Sciatic nerve (tissue), 2 donors: ENCODE data around the gene CADPS. TPM values are rescaled to one million over a fixed set of nuclear protein-coding genes. Genes with fewer than 3 reads are reported as not detected.

Experiments
- ATAC-seq: fragments of 200-7000 bp; cut with Tn5 transposase; one replicate; pipeline ENCODE4 v1.9.1; 2020; ENCODE audit warnings: mild to moderate bottlenecking, moderate library complexity
- DNase-seq: peaks from one replicate; pipeline ENCODE4 v3.0.0-alpha.2; 2020; ENCODE audit warnings: low spot score
- intact Hi-C: fragments of 100-400 bp; cut with DNase I; formaldehyde crosslinking; loops from one replicate; pipeline ENCODE4 v1.14.2; 2022
- total RNA-seq: library from RNA; stranded (reverse); fragmentation: NEBNext Ultra II Directional; extraction: Animal tissue kit (Norgen Biotek cat#: 25700); gene quantifications from one replicate; pipeline ENCODE4 v1.2.1, GENCODE V29; 2021
- donor health status: DM: no; HTN: no; CAD: no.
- donor health status: DM: no; HTN: no; CAD: no.

CADPS gene
- total RNA-seq, 1 donor from 2014 or later, result 1.1 TPM

DNA sequence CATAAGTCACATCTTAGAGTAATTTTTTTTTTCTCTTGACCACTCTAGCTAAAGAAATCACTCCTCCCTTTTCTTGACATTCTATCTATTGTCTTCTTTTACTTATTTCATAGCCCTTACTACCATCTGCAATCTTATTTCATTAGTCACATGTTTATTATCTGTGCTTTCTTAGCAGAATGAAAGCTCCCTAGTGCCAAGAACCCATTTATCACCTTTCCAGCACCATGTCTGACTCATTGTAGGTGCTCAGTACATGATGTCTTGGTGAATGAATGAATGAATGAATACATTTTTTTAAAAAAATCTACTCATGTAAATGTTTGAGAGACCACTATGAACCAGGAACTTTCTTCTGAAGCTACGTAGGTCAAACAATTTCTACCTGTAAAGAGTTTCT lies 157.2 kb downstream of the CADPS start:
- ATAC-seq, result no peak
- DNase-seq, result no peak
- intact Hi-C loops, result no loop called here

DNA sequence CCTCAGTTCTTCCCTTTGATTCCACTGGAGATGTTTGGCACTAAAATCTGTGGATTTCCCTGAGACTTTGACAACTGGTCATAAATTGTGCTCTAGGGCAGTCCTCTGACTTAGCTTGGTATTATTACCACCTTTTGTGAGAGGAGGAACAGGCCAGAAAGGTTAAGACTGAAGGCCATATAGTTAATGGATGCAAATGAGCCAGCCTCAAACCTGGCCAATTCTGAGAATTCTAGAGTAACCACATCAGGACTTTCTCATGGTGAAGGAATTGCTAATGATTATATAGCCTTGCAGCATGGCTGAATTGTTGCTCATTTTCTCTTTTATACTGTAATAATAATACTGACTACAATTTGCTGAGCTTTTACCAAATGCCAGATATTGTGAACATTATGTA lies 162.5 kb downstream of the CADPS start:
- ATAC-seq, result no peak
- no peak for DNase-seq
- intact Hi-C loops, result no loop called here

DNA sequence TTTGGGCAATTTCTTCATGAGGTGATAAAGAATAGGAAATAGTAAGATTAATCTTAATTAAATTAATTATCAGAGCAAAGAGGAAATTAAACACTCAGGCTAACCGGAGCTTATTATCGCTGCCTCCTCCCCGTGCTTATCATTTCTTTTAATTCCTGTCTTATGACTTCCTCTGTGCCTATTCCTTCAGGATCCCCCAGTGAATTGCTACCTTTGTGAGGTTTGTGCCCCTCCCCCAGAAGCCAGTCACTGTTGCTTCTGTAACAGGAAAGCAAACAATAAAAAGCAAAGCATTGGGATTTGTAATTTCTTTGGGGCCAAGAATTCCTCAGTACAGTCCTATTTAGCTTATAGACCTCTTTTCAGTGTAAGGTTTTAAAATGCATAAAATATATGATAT lies 164.5 kb downstream of the CADPS start:
- ATAC-seq (no peak), DNase-seq (no peak)
- intact Hi-C loops, result no loop called here

DNA sequence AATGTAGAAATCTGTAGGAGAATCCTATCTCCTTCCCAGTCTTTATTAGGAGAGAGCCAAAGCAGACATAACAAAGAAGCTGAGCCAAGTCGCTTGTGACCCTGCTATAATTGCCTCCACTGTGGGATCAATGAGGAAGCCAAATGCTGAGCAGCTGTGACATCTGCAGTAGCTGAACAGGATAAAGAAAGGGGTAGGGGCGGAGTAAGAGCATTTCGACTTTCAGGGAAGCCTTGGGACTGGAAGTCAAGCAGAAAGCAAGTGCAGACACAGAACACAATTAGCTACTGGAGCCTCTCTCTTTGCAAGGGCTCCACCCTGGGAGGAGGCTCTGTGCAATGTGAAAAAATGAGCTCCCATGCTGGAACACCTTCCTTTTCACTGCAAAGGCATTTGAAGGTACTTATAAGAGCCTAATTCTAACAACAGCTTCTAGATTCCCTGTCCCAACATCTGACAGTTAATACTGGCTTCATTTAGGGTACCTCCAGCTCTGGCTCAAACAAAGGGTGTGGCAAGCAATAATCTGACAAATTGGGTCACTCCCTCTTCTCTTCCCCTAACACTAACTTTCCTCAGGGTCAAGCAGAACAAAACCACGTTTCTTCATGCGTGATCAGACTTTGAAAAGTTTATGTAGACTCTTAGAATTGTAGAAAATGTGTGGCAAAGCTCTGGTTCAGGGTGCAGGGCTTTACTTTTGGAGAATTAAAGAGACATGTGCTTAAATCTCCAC lies 166.4 kb downstream of the CADPS start:
- no peak for ATAC-seq
- intact Hi-C loops, result no loop called here

DNA sequence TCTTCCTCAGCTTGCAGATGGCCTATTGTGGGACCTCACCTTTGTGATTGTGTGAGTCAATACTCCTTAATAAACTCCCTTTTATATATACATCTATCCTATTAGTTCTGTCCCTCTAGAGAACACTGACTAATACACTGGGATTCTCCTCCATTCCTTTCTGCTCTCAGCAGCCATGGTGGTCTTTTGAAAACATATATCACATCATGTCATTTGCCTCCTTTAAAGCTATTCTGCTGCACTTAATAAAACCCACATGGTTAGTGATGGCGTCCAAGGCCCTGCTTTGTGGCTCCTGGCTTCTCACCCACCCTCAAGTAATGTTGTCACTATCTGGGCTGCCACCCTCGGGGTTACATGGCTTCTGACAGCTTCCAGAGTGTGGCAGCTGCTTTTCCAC lies 169.5 kb downstream of the CADPS start:
- no peak for ATAC-seq
- intact Hi-C loops, result no loop called here
- no peak for DNase-seq

More for the DNA sequence above, 166.4 kb downstream of the CADPS start:
- DNase-seq, result no peak

DNA sequence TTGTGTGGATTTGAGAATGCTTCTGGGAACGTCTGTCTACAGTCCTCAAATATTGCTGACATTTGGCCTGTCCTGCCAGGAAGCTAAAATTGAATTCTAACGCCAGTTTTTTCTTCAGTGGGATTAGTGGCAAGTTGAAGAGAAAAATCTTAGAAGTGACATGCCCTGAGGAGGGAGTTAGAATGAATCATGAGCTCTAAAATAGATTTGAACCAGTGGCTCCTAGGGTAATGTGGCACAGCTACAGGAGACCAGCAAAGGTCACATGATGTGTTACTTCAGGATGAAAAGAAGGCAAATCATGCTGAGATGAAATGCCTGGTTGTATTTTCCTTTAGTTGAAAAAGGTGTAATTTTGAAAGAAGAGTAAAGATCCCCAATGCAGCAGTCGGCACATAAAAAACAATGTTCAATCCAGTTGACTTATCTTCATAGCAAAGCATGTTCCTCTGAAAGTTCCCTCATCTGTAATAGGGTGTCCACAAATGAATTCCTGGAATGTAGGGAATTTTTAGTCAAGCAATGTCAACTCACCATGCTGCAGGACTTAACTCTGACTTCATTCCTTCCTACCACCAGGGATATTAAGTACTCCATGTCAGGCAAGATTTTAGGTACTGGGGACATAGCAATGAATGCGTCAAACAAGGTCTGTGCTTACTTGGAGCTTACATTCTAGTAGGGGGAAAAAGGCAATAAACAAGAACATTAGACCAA lies 171.6 kb downstream of the CADPS start:
- intact Hi-C loops, result no loop called here
- DNase-seq, result no peak

DNA sequence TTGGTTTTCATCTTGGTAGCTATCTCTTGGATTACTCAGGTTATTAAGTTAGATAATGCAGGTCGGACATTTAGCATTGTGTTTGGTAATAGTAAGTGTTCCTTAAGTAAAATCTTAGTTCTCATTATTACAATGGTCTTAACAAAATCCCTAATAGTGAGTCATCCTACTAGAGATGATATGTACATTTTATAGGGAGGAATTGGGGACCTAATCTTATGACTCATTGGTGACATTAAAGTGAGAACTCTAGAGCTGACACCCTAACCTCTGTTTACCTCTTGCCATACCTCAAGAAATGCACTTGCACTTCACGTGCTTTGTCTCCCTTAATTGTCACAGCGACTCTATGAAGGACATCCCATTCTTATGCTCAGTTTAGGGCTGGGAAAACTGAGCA lies 174.9 kb downstream of the CADPS start:
- DNase-seq (no peak), ATAC-seq (no peak)
- intact Hi-C loops, result no loop called here

More for the DNA sequence above, 171.6 kb downstream of the CADPS start:
- ATAC-seq, result no peak

DNA sequence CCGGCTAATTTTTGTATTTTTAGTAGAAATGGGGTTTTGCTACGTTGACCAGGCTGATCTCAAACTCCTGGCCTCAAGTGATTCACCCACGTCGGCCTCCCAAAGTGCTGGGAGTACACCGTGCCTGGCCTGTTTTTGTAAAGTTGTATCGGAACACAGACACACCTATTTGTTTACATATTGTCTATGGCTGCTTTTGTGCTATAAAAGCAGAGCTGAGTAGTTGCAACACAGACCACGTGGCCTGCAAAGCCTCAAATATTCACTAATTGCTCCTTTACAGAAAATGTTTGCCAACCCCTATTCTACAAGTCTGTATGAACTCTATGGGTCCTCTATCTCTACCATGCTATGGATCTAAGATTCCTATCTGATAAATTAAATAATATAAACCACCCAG lies 175.5 kb downstream of the CADPS start:
- intact Hi-C loops, result no loop called here
- no peak for ATAC-seq
- DNase-seq, result no peak

DNA sequence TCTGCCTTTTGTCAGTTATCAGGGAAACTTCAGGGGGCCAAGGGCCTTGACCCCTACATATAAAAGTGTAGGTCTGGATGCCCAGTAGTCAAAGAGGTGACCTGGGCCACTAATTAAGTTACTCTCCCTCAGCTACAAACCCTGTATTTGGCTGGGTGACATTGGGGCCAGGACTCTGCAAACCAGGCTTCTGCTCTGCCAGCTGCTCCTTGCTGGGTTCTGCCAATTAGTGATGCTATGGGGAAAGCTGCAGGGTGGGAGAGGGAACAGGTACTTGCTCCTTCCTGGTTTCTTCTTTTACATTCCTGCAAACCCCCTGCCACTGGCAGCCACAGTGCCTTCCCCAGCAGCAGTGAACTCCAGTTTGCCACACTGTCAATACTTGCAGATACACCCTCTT lies 179.2 kb downstream of the CADPS start:
- no peak for DNase-seq
- intact Hi-C loops, result no loop called here
- no peak for ATAC-seq

DNA sequence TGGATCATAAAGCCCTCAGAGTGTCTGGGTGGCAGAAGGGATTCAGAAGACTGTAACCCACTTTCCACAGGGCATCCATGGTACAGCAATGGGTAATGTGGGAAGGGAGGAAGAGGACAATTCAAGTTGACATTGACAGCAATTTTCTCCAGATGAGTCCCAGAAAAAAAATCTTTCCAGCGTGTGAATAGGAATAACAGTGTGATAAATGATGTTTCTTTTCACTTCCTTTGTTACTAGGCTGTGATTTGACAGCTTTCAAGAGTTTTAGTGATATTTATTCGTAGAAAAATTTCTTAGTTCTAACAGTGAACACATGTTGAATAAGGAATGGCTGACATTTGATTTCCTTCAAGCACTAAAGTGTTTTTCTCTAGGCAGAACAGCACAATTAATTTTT lies 186.4 kb downstream of the CADPS start:
- DNase-seq, result no peak
- intact Hi-C loops, result no loop called here
- no peak for ATAC-seq

DNA sequence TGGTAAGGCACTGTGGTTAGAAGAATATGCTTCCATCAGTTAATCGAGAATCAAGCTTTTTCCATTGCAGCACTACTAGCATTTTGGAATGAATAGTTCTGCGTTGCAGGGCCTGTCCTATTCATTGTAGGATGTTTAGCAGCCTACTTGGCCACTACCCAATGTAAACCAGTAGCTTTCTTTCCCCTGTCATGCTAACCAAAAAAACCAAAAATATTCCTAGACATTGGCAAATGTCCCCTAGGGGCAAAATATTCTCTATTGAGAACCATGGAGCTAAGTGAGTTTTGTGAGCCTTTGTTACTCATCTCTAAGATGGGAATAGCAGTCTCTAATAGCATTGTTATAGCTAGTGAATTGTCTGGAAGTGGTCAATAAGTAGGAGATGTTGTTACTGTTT lies 187.2 kb downstream of the CADPS start:
- no peak for DNase-seq
- ATAC-seq, result no peak
- intact Hi-C loops, result no loop called here

DNA sequence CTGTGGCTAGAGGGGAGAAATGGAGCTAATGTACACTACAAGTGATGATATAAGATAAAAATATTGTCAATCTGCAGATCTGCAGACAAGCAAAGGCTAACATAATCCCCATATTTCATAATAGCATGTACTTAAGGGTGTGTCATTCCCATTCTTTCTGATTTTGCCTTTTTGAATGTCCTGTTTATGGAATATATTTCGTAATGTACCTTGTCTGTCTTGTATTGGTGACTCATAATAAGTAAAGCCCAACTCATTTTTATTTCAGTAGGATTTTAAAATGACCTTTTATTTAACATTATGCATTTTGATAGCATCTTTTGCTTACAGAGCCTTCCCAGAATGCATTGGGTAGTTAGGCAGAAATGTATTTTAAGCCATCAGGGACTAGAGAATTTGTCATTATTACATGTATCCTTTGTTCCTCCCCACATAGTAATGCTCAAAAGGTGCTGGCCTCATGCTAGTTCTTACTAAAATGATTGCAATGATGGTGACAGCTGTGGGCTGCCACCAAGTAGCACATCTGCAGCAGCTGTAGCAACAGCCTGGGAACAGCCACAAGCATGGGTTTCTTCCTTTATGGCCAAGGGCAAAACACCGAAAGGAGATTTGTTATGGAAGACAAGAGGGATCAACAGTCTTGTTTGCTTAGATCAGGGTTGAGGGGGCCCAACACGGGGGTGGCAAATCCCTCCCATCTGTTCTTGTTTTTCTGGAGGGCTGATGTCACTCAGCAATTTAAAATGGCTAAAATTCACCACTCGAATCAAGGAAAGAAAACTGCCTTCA lies 188.5 kb downstream of the CADPS start:
- DNase-seq (no peak), ATAC-seq (no peak)
- intact Hi-C loops, result no loop called here

DNA sequence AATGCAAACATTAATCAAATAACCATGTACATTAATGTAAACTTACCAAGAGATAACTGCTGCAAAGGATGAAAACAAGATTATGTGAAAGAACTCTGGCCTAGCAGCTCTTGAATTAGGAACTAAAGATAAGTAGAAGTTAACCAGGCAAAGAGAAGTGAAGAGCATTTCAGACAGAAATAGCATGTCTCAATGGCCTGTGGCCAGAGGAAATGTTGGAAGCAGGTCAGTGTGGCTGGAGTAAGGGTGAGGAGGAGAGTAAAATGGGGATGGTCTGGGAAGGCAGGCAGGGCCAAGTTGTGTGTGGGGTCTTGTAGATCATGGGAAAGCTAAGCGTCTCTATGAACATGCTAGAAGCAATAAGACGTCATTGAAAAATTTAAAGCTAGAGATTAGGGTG lies 192.4 kb downstream of the CADPS start:
- DNase-seq (no peak), ATAC-seq (no peak)
- intact Hi-C loops, result no loop called here

DNA sequence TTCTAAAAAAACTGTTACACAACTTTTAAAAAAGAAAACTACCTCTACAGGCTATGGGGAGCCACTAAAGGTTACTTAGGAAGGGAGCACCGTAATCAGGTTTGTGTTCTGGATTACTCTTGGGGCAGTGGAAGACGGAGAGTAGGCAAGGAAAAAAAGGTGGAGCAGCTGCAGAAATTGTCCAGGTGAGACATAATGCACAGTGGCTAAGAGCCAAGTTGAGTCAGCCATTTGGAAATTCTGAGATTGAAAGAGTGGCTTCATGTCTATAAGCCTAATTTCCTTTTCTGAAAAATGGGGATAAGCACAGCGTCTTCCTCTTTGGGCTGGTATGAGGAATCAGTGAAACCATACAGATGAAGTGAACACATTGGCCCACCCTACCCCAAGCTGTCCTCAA lies 195.2 kb downstream of the CADPS start:
- ATAC-seq, result no peak
- intact Hi-C loops, result no loop called here
- DNase-seq, result no peak

DNA sequence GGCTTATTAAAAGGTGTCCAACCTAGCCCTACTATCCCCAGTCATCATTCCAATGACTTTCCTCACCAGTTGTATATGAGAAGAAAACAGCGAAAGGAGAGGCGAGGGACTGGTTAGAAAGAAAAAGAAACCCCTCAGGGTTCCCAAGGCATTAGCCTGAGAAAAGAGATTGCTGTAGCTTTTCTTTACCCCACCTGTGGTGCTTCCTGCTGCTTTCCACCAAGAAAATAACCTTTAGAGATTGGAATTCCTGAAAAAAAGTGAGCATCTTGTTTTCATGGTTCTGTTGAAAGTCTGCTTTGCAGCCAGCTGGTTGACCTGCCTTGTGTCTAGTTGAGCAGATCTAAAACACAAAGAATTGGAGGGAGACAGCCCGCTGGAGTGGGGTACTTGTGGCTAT lies 196.4 kb downstream of the CADPS start:
- DNase-seq (no peak), ATAC-seq (no peak)
- intact Hi-C loops, result no loop called here

DNA sequence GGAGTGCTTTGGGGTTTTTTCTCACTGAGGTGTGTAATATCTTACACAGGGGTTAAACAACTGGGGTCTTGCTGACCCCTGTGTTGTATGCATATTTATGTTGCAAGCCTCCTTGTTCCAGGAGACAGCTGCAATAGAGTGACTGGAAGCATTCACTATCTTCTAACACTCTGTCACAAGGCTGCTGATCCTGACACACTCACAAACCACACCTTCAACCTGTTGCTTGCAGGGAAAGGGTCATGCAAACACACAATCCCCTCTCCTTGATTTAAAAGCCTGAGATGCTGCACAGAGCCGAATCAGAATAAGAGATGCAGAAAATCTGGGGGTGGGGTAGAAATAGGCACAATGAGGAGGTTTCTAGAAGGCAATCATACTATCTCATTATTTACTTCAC lies 197.3 kb downstream of the CADPS start:
- no peak for ATAC-seq
- intact Hi-C loops, result no loop called here

DNA sequence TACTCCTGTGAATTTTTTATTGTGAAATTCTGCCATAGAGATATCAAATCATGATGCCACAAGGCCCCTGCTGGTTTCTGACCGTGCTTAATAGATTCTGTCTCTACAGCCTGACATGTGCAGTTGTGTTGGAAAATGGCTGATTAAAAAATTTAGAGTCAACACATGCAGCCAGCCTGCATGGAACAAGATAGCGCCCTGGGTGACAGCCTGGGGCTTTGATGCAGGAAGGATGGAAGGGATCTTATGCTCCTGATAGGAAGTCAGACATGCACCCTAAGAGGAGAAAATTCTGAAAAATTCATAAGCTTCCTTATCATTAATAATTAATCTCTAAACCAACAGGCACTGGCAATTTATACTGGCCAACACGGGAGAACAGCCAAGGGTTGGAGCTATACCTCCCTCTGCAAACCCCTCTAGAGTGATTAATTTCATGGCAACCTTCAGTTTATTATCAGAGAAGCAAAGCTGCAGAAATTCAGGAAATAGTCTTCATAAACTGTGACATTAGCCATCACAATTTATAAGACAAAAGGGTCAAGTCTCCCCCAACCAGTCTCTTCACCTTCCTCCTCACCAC lies 198.4 kb downstream of the CADPS start:
- intact Hi-C loops, result no loop called here
- DNase-seq (no peak), ATAC-seq (no peak)

More for the DNA sequence above, 197.3 kb downstream of the CADPS start:
- no peak for DNase-seq

DNA sequence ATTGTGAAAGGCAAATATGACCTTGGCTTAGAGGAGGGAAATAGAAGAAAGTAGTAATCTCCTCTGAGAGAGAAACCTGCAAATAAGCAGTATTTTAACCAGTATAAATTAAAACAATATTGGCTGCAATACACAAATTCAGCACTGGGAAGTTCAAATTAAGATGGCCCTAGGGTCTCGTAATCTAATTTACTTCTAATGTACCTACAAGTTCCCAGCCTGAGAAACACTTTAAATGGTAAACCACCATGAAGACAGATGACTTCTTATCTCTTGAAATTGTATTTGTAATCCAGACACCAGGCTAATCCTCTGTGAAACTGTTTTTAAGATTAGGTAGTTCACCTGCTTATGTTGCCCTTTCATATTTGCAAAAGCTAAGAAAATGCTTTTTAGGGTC lies 199.7 kb downstream of the CADPS start:
- intact Hi-C loops, result no loop called here
- no peak for DNase-seq
- no peak for ATAC-seq

DNA sequence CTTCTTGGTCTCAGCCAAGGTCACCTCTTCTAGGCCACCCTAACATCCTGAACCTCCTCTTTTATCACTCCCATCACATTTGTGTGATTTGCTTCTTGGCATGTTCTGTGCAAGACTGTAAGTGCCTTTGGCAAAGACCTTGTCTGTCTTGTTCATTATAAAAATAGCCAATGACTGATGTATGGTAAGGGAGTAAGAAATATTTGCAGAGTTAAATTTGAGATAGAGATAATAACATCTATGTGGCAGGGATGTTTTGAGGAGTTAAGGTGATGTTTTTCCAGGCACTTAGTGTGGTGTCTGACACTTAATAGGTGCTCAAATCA lies 202.3 kb downstream of the CADPS start:
- ATAC-seq, result no peak
- no peak for DNase-seq
- intact Hi-C loops, result no loop called here
